Thyroid gland (tissue), 4 donors: Measurements from ENCODE around the gene RIC3. TPM values are rescaled to one million over a fixed set of nuclear protein-coding genes. Genes with fewer than 3 reads are reported as not detected.

Experiments used
- DNase-seq, 2 donors: peaks; one replicate each; pipeline ENCODE4 v3.0.0-alpha.2; 2019
- H3K27ac ChIP-seq, 3 donors: fragments of 200-600 bp; sonication (generic); 1 replicate in 2 of 3; 2 replicates in 1 of 3; pipeline ENCODE4 v1.5.1; 2016 to 2019; ENCODE audit warnings: mild to moderate bottlenecking in 1 of 3, moderate library complexity in 1 of 3
- H3K27me3 ChIP-seq: fragments of 200-600 bp; sonication (generic); one replicate; pipeline ENCODE4 v1.5.1; 2019
- H3K36me3 ChIP-seq, 2 donors: fragments of 200-600 bp; sonication (generic); one replicate each; pipeline ENCODE4 v1.5.1; 2016 to 2019
- H3K4me1 ChIP-seq, 2 donors: fragments of 200-600 bp; sonication (generic); one replicate each; pipeline ENCODE4 v1.5.1; 2017 to 2019
- H3K4me3 ChIP-seq, 3 donors: fragments of 200-600 bp; sonication (generic); replicated peaks in 1 of 3; 1 replicate in 2 of 3; 2 replicates in 1 of 3; pipeline ENCODE4 v1.5.1; 2016; ENCODE audit warnings: mild to moderate bottlenecking in 1 of 3
- H3K9me3 ChIP-seq: fragments of 200-600 bp; sonication (generic); one replicate; pipeline ENCODE4 v1.5.1; 2017
- POLR2A ChIP-seq, 2 donors: fragments of 450-650 bp; IDR thresholded peaks; one replicate each; pipeline ENCODE4 v1.6.1; 2017; ENCODE audit warnings: antibody characterized with exemption in 2 of 2, mild to moderate bottlenecking in 2 of 2, moderate library complexity in 1 of 2
- WGBS, 2 donors: methylation state at CpG; one replicate each; pipeline ENCODE4 v1.1.5; 2017; 5-methylcytosine and 5-hydroxymethylcytosine counted together
- intact Hi-C: fragments of 100-400 bp; cut with DNase I; formaldehyde crosslinking; loops from one replicate; pipeline ENCODE4 v1.15.1; 2023
- total RNA-seq, 4 donors: library from RNA; depleted of rRNA; stranded (reverse); fragments of >200 nt; gene quantifications; one replicate each; pipeline ENCODE4 v1.2.3, GENCODE V29; 2016
- TF ChIP-seq, protein P1 (sequence below), 6 experiments: fragments of 200-600 bp in 3 of 6; fragments of 450-650 bp in 3 of 6; sonication (generic) in 3 of 6; IDR thresholded peaks; one replicate each; pipeline ENCODE4 v1.5.1; 2016 to 2019; ENCODE audit warnings: antibody characterized with exemption in 6 of 6, mild to moderate bottlenecking in 2 of 6, inconsistent platforms in 1 of 6, moderate library complexity in 1 of 6

The RIC3 gene
- total RNA-seq, 4 donors from 2014 or later = 38.2 to 96.9 (median 46.9) TPM

DNA sequence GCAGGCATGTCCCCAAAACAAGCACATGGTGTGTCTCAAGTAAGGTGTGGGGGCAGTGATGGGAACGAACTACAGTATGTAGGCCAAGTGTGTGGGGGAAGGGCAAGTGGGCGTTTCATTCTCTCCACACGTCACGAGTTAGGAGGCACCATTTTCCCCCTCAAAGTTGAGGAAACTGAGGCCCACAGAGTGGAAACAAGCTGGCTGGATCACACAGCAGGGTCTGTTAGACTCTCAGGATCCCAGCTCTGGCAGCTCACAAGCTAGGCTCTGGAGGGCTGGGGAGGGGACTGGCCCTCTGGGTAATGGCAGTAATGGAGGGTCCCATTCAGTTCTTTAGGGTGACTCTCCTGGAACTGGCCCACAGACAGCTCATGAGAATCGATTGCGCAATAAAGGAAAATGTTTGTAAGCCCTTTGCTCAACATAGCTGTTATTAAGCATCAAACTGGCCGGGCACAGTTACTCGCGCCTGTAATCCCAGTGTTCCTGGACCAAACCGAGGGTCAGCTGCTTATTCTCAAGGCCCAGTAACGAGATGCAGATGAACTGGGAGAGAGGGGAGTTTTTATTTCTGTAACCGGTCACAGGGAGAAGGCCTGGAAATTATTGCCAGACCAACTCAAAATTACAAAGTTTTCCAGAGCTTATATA is 111.9 kb downstream of the RIC3 start:
- Histone ChIP-seq H3K27me3 (no peaks in the 10 kb centered on the region), H3K9me3 (no peaks in the 10 kb centered on the region), H3K4me1 (peaks cover 14 to 31% of the 10 kb centered on the region in 2 donors), H3K36me3 (no peaks in the 10 kb centered on the region), H3K27ac (no peak overlapping the region), H3K4me3 (no peak overlapping the region)
- intact Hi-C loops = no loop called here
- no peak for TF ChIP-seq POLR2A (IDR thresholded peaks at IDR 0.05)
- TF ChIP-seq, protein P1, sequence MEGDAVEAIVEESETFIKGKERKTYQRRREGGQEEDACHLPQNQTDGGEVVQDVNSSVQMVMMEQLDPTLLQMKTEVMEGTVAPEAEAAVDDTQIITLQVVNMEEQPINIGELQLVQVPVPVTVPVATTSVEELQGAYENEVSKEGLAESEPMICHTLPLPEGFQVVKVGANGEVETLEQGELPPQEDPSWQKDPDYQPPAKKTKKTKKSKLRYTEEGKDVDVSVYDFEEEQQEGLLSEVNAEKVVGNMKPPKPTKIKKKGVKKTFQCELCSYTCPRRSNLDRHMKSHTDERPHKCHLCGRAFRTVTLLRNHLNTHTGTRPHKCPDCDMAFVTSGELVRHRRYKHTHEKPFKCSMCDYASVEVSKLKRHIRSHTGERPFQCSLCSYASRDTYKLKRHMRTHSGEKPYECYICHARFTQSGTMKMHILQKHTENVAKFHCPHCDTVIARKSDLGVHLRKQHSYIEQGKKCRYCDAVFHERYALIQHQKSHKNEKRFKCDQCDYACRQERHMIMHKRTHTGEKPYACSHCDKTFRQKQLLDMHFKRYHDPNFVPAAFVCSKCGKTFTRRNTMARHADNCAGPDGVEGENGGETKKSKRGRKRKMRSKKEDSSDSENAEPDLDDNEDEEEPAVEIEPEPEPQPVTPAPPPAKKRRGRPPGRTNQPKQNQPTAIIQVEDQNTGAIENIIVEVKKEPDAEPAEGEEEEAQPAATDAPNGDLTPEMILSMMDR (IDR thresholded peaks at IDR 0.05) = no peak
- DNase-seq = no peak
- WGBS, 2 donors = 68 to 83% methylated on average over 12 of the region's 12 CpGs

Other genes with a start within 250 kb of the RIC3 start
- gene OR10A6, start 237.8 kb downstream of the RIC3 start, total RNA-seq = not detected
- not detected for gene OR10A3, start 227.3 kb downstream of the RIC3 start, total RNA-seq
- not detected for gene NLRP10, start 203.6 kb downstream of the RIC3 start, total RNA-seq
- gene EIF3F, start 181.7 kb downstream of the RIC3 start, total RNA-seq = 100 to 1,000 TPM; 187 to 263 (median 231) TPM
- 10 to 100 TPM; 16.3 to 25.8 (median 22.7) TPM for gene TUB, start 87.8 kb downstream of the RIC3 start, total RNA-seq
- gene LMO1, start 94.9 kb upstream of the RIC3 start, total RNA-seq = under 1 TPM in 1 of 4 donors, not detected in 3; 0.59 TPM